ENCODE data around the gene OR52N5.

OR52N5 gene

DNA sequence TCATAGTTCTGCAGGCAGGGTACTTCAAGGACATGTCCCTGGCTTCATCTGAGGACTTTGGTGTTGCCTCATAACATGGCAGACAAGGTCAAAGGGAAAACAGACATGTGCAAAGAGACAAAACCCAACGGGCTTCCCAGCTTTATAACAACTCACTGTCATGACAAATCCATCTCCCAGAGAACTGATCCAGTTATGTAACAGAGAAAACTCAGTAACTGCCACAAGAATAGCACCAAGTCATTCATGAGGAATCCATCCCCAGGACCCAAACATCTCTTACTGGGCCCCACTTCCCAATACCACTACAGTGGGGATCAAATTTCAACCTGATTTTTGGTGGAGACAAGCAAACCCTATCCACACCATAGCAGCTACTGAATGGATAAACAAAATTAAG lies 16.1 kb downstream of the OR52N5 start:
- Mint-ChIP-seq H3K27me3 (ENCODE audit: low read depth, poor library complexity) (no peaks in the 10 kb centered on the region), H3K4me3 (no peak overlapping the region), H3K27ac (no peak overlapping the region), H3K36me3 (ENCODE audit: low read depth) (no peaks in the 10 kb centered on the region), H3K9me3 (no peaks in the 10 kb centered on the region), H3K4me1 (no peaks in the 10 kb centered on the region)
- TF ChIP-seq, protein P1, sequence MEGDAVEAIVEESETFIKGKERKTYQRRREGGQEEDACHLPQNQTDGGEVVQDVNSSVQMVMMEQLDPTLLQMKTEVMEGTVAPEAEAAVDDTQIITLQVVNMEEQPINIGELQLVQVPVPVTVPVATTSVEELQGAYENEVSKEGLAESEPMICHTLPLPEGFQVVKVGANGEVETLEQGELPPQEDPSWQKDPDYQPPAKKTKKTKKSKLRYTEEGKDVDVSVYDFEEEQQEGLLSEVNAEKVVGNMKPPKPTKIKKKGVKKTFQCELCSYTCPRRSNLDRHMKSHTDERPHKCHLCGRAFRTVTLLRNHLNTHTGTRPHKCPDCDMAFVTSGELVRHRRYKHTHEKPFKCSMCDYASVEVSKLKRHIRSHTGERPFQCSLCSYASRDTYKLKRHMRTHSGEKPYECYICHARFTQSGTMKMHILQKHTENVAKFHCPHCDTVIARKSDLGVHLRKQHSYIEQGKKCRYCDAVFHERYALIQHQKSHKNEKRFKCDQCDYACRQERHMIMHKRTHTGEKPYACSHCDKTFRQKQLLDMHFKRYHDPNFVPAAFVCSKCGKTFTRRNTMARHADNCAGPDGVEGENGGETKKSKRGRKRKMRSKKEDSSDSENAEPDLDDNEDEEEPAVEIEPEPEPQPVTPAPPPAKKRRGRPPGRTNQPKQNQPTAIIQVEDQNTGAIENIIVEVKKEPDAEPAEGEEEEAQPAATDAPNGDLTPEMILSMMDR (IDR thresholded peaks at IDR 0.05), result no peak
- no peak for DNase-seq

DNA sequence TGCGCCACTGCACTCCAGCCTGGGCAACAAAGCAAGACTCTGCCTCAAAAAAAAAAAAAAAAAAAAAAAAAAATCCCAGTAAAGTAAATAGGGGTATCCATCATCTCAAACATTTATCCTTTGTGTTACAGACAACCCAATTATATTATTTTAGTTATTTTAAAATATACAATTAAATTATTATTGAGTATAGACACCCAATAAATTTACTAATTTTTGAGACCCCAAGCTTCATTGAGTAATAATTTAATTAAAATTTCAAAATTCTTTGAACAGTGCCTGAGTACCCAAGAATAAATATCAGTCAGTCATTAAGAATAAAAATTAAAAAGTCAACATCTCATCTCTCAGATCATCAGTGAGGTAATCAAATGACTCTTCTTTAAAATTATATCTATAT lies 29.2 kb downstream of the OR52N5 start, which contains the start of gene OR52N4:
OR52N4 (plus strand) TSS at position 301 of the 400 bp plus-strand sequence. CDS start 498 bp downstream, outside the sequence.
- H3K4me3 Mint-ChIP-seq, result no peak within 1 kb of the TSS
- no peak for DNase-seq
- H3K27ac Mint-ChIP-seq, result no peak within 1 kb of the TSS
- TF ChIP-seq, protein P1 (IDR thresholded peaks at IDR 0.05), result no peak
- peaks cover 7% of the 10 kb centered on the region for H3K27me3 Mint-ChIP-seq (ENCODE audit: low read depth, poor library complexity)
- H3K4me1 Mint-ChIP-seq, result no peaks in the 10 kb centered on the region
- no peaks in the 10 kb centered on the region for H3K36me3 Mint-ChIP-seq (ENCODE audit: low read depth)
- no peaks in the 10 kb centered on the region for H3K9me3 Mint-ChIP-seq

DNA sequence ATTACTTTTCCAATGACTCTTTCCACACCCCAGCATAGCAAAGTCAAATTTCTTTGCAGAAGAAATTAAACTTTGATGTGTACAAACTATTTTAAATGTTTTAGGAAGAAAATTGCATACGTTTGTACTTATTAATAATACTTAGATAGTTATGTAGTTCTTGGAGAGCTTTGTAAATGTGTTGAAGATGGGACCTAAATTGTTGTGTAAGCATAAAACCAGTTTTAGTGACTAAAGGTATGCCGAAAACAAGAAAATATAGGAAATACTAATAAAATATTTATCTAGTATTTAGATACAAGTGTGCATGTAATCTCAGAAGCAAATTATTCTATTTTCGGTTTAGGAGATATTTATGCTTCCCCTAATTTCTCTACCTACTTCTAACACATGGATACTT lies 33.3 kb downstream of the OR52N5 start:
- Mint-ChIP-seq H3K9me3 (no peaks in the 10 kb centered on the region), H3K4me3 (no peak overlapping the region), H3K4me1 (no peaks in the 10 kb centered on the region), H3K36me3 (ENCODE audit: low read depth) (no peaks in the 10 kb centered on the region), H3K27me3 (ENCODE audit: low read depth, poor library complexity) (no peaks in the 10 kb centered on the region), H3K27ac (no peak overlapping the region)
- DNase-seq, result no peak
- TF ChIP-seq, protein P1 (IDR thresholded peaks at IDR 0.05), result no peak

DNA sequence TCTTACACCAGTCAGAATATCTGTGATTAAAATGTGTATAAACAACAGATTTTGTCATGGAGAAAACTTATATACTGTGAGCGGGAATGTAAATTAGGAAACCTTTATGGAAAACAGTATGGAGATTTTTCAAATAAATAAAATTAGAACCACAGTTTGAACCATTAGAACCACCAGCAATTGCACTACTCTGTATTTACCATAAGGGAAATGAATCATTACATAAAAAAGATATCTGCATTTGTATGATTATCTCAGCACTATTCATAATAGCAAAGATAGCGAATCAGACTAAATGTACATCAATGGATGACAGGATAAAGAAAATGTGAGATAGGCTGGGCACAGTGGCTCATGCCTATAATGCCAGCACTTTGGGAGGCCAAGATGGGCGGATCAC lies 36.5 kb downstream of the OR52N5 start:
- Mint-ChIP-seq H3K27me3 (ENCODE audit: low read depth, poor library complexity) (peaks cover 11% of the 10 kb centered on the region), H3K9me3 (peaks cover 6% of the 10 kb centered on the region), H3K4me3 (no peak overlapping the region), H3K27ac (no peak overlapping the region), H3K4me1 (no peaks in the 10 kb centered on the region), H3K36me3 (ENCODE audit: low read depth) (no peaks in the 10 kb centered on the region)
- no peak for DNase-seq
- TF ChIP-seq, protein P1 (IDR thresholded peaks at IDR 0.05), result no peak

DNA sequence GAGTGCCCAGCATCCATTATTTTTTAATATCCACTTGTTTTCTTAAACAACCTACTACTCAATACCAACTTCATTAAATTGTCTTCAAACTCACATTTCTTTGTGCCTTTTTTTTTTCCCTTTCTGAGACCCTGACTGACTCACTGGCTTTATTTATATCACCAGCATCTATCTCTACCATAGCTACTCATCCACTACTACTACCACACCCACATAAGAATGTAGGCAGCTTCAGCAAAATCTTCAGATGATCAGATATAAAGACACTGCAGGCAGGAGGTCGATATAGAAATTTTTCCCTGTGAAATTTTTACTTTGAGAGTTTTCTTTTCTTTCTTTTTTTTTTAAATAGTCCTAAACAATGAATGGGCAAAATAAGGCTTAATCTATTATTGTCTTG lies 44.7 kb downstream of the OR52N5 start:
- Mint-ChIP-seq H3K9me3 (peaks cover 19% of the 10 kb centered on the region), H3K36me3 (ENCODE audit: low read depth) (no peaks in the 10 kb centered on the region), H3K27me3 (ENCODE audit: low read depth, poor library complexity) (peaks cover 18% of the 10 kb centered on the region), H3K4me3 (no peak overlapping the region), H3K27ac (no peak overlapping the region), H3K4me1 (peaks cover 18% of the 10 kb centered on the region)
- no peak for DNase-seq
- TF ChIP-seq, protein P1 (IDR thresholded peaks at IDR 0.05), result no peak

DNA sequence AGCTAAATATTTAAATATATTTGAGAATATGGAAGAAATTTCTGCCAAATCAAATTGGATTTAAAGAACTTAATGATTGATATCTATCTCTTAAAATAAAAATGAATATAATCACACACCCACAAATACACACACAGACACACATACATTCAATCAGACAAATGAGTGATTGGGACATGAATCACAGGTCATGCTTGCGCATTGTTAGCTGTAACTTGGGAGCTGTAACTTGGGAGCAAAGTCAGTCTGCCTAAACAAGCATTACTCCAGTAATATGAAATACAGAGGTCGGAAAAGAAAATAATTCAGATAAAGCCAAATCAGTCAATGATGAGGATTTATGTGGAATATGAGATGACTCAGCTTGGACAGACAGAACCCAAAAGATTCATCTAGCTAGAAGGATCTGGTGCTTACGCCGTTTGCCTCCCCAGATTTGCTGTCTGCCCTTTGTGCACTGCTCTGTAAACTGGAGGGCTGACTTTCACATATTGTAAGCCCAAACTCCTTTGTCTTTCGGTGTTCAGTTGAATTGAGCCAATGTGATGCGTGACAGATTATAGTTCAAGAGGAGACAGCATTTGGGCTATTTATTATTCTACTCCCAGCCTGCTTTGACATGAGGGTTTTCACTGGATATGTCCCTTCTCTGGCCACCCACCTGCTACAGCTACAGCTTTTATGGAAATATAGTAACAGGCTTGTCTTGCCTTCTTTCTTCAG lies 45.3 kb downstream of the OR52N5 start:
- peaks cover 18% of the 10 kb centered on the region for H3K4me1 Mint-ChIP-seq
- no peaks in the 10 kb centered on the region for H3K36me3 Mint-ChIP-seq (ENCODE audit: low read depth)
- peaks cover 19% of the 10 kb centered on the region for H3K9me3 Mint-ChIP-seq
- peaks cover 14% of the 10 kb centered on the region for H3K27me3 Mint-ChIP-seq (ENCODE audit: low read depth, poor library complexity)
- H3K27ac Mint-ChIP-seq, result no peak overlapping the region
- no peak overlapping the region for H3K4me3 Mint-ChIP-seq
- no peak for DNase-seq
- TF ChIP-seq, protein P1 (IDR thresholded peaks at IDR 0.05), result no peak

Data from nephron progenitor cell (in vitro differentiated cells).